GM18502 (cell line): ENCODE results near the gene DTX3.

Source experiments
- ATAC-seq: cut with Tn5 transposase; IDR thresholded peaks from one replicate; pipeline ENCODE4 v1.9.1; 2021; ENCODE audit warnings: mild to moderate bottlenecking; ENCODE audit not compliant: unreplicated experiment, poor library complexity

The DTX3 gene

DNA sequence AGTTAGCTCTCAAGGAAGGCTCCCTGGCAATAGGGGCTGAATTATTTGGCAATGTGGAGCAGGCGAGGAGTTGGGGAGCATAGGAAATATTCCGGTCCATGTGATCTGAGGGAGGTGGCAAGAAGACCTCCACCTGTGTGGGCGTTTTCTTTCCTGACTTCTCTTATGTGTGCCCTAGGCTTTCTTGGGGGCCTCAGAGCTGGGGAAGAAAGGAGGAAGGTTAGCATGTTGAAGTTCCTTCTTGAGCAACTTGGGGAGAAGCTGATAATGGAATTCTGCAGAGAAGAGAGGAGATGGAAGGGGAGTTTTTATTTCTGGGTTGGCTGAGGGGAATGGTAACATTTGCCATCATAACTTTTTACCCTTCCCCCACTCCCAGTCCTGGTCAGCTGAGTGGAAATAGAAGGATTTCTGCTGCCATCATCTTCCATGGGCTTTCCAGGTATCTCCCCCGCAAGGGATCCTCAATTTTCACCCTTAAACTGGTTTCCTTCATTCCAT is 1.2 kb downstream of the DTX3 start:
- ATAC-seq = no peak

DNA sequence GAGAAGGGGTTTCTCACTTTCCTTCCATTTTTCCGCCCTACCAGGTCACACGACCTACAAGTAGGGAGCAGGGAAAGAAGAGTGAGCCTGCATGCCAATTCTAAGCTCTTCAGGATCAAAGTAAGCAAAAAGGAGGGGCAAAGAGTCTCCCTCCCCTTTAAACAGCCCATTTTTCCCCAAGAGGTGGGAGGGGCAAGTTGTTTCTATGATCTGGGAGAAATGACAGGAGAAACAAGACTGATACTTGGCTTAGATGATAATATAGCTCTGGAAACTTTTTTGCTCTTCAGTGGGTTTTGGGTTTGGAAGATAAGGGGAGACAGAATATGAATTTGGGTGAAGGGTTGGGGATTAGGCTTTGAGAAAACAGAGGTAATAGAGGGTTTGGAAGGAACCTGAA is 1.8 kb downstream of the DTX3 start:
- no peak for ATAC-seq

DNA sequence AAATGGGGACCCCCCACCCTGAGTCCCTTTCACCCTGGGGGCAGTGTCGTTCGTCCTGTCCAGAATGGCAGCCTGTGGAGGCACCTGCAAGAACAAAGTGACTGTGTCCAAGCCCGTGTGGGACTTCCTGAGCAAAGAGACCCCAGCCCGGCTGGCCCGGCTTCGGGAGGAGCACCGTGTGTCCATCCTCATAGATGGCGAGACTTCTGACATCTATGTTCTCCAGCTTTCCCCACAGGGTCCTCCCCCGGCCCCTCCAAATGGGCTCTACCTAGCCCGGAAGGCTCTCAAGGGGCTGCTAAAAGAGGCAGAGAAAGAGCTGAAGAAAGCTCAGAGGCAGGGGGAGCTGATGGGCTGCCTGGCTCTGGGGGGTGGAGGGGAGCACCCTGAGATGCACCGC is 2.2 kb downstream of the DTX3 start:
- no peak for ATAC-seq

DNA sequence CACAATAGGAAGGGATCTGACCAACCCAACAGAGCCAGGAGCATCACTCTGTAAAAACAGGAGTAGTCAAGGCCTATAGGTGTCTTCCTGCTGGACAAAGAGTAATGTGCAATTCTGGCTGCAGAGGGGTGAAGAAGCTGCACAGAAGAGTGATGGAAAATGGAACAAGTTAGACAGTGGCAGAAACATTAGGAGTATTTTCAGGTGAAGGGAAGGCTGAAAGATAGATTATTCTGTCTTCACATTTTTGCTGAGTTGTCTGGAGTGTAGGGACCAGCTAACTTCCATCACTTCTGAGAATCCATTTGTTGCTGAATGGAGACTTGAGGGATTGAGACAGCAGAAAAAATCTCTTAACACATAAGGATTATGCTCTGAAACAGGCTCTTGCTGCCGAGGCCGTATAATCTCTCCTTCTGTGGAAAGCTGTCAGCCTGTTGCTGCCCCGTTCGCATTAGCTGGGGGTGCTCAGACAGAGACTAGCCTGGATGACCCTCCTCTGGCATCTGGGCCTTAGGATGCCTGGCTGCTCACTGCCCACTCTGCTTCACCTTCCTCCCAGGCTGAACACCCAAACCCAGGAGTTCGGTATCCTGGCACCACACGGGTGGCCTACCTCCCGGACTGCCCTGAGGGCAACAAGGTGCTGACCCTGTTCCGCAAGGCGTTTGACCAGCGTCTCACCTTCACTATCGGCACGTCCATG is 3.5 kb downstream of the DTX3 start:
- ATAC-seq = no peak

DNA sequence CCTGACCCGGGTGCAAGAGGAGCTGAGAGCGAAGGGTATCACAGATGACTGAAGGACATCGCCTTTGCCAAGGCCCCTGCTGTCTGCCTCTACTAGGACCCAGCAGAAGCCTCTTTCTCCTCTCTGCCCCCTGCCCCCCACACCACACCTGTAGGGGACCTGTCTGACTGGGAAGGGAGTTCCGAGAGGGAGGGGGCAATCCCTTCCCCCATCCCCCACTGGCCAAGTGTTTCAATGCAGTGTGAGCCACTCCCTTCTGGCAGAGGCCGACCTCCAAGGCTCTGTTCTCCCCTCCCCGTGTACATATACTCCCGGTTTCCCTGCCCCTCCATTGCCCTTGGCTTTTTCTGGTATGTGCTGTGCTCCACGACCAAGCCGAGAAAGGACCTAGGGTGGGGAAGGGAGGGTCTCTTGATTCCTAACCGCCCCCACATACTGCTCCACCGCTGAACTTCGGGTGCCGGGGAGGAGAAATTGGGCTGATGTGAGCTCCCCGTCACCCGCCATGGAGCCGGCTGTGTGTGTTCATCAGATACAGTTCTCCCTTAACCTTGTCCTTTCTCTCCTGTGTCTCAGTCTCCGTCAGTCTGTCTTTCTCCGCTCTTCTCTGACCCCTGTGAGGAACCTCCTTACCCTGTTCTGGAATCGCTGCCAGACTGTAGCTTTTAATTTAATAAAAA is 4.6 kb downstream of the DTX3 start:
- no peak for ATAC-seq

DNA sequence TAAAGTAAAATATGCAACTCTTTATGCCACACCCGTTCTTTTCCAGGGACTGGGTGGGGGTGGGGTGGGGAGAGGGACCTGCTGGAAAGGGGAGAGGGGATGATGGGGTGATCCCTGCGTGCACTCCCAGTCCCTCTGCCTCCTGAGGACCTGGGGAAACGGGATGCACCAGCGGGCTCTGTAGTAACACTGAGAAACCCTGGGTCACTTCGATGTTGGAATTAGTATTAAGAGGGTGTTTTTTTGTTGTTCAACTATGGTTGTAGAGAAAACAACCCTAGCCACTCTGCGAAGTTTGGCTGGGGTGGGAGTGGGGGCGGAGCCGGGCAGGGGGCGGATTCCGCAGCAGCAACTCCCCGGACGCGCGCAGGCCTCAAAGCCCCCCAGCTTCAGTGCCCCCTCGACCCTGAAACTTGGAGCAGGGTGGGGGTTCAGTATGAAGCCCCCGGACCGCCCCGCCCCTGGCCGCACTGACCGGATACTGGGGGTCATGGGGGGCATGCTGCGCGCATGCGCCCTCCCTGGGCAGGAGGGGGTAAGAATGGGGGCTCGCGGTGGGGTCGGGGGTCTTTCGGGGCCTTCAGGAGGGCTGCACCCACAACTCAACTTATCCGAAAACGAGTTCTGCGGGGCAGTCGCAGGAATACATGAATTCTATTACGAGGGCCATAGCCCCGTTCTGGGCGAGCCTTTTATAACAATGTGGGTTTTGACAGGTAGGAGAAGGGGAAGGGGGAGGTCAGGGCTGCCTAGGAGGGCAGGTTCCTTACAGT is 5.3 kb downstream of the DTX3 start:
- ATAC-seq = no peak

DNA sequence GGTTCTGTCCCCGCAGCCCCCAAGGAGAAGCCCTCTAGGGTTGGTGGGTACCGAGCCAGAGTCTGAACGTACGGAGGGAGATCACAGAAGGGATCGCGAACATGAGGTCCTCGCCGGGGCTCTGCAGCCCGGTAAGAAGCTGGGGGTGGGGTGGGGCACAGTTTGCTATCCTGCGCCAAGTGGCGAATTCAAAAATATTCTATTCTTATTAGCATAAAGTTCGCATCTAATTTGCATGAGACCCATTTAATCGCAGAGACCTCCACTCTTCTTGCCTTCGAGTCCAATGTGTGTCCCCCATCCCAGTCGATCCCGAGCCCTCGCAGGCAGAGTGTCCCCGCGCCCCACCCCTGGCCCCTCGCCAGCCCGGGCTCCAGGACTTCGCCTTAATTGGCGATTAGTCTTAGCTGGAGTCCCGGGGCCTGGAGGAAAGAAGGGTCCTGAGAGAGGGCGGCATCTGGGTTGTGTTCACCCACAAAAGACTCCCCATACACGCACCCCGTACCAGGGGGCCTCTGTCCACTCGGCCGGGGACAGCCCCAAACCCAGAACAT is 6.0 kb downstream of the DTX3 start:
- ATAC-seq = no peak

DNA sequence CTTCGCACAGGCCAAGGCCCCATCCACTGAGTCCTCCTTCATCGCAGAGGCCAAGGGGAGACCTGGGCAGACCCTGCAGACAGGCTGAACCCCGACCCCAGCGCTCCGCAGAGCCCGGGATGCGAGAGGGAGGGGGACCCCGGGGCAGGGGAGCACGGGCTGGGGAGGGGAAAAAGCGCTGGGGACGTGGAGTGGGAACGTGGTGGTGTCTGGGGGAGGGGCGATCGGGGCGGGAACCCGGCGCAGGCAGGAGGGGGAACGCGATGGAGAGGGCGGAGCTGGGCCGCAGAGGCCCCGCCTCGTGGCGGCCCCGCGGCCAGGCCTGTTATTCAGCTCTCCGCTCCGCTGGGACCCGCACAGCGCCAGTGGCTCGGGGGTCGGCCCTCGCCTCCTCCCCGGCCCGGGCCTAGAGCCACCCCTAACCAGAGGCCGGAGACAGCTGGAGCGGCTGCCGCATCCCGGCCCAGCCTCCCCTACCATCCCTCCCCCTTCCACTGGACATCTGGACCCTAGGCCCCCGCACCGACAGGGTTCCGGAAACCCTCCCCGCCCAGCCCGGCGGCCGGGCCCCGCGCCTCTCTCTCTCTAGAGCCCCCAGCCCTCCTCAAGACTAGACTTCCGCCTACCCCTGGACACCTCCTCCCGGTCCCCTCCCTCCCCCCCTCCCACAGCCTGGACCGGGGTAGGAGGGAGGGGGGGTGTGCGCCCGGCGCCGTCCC is 6.6 kb downstream of the DTX3 start, which contains the start of gene ARHGEF25:
Gene ARHGEF25, plus strand, starts transcription at position 328 of the 719 bp plus-strand sequence. CDS start 460 bp downstream, outside the sequence.
- ATAC-seq = peak; percentile 41

DNA sequence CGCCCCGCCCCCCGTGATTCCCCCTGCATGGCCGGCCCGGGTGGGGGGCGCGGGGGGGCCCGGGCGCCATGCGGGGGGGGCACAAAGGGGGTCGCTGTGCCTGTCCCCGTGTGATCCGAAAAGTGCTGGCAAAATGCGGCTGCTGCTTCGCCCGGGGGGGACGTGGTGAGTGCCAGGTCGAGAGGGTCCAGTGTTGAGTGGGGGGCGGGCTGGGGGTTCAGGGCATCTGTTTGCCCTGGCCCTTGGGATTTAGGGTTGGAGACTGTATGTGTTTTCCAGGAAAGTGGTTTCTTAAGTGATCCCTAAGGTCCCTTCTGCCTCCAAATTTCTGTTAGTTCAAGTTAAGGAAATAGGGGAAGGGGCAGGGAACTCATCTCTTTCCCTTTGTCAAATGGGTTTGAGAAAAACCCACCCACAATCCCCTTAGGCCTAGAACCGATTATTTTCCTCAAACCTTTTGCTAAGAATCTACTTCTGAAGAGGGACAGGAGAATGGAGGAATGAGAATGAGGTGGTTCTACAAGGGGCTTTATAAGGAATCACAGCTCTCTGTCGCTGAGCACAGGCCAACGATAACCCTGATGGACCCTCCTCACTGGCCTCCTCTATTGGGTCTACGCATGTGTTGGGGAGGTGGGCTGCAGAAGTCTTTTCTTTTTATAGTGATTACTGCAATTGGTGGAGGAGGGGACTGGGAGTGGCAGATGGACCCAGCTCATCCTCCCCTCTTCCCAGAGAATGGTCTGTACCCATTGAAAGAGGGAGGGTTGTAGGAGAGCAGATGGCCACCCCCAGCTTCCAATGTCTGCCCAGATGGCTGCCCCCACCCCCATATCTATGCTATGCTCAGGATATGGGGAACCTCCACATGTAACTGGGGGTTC is 7.4 kb downstream of the DTX3 start:
- ATAC-seq = no peak

DNA sequence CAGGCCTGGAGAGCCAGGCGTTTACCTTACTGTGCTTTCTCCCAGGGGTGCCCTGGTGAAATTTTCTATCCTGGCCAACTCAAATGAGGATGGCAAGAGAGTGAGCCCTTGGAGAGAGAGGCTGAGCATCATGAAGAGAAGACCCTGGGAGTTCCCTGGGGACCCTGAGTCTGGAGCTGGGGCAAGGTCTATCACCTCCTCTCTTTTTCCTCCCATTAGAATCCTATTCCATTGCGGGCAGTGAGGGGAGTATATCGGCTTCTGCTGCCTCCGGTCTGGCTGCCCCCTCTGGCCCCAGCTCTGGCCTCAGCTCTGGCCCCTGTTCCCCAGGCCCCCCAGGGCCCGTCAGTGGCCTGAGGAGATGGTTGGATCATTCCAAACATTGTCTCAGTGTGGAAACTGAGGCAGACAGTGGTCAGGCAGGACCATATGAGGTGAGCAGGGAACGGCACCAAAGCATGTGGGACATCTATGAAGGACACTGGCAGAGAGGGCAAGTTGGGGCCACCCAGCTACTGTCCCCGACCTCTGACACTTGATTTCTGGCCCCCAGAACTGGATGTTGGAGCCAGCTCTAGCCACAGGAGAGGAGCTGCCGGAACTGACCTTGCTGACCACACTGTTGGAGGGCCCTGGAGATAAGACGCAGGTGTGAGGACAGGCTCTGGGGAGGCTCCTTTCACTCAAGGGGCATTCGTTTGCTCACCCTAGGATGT is 8.2 kb downstream of the DTX3 start:
- no peak for ATAC-seq

DNA sequence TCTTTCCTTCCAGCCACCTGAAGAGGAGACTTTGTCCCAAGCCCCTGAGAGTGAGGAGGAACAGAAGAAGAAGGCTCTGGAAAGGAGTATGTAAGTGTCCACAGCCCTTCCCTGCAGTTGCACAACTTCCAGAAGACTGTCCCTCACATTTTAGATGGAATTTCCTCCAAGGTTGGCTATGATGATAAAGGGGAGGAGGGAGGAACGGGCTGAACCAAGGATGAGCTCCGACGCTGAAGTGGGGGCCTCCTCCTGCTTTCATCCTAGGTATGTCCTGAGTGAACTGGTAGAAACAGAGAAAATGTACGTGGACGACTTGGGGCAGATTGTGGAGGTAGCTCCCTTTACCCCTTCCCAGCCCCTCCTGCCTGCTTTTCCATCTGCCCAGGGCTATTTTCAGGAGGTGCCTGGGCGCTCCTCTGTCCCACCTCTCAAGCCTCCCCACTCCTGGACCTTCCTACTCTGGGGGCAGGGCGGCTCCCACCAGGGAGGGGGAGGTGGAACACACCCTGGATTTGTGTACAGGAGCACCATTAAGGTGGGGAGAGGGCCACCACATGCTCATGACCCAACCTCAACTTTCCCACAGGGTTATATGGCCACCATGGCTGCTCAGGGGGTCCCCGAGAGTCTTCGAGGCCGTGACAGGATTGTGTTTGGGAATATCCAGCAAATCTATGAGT is 8.9 kb downstream of the DTX3 start:
- ATAC-seq = no peak

DNA sequence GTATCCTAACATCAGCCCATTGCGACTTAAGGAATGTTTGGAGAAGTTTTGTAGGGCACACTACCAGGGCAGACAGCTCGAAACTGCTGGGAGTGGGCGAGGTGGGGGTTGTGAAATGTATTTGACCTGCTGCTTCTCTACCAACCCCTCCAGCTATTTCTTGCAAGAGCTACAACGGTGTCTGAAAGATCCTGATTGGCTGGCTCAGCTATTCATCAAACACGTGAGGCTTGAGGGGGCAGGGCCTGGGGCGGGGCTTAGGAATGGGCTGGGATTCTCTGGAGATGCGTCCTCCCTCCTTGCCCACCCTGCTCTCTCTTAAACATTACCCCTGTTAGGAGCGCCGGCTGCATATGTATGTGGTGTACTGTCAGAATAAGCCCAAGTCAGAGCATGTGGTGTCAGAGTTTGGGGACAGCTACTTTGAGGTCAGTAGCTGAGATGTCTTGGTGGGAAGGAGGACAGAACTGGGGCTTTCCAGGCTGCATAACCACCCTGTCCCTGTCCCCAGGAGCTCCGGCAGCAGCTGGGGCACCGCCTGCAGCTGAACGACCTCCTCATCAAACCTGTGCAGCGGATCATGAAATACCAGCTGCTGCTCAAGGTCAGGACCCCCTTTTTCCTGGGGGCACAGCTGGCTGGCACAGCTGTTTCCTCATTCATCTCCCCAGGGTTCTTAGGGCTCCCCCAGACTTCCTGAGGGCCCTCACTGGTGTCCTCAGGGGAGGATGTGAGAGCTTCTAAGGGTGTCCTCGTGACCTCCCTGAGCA is 9.7 kb downstream of the DTX3 start:
- ATAC-seq = peak; percentile 79

DNA sequence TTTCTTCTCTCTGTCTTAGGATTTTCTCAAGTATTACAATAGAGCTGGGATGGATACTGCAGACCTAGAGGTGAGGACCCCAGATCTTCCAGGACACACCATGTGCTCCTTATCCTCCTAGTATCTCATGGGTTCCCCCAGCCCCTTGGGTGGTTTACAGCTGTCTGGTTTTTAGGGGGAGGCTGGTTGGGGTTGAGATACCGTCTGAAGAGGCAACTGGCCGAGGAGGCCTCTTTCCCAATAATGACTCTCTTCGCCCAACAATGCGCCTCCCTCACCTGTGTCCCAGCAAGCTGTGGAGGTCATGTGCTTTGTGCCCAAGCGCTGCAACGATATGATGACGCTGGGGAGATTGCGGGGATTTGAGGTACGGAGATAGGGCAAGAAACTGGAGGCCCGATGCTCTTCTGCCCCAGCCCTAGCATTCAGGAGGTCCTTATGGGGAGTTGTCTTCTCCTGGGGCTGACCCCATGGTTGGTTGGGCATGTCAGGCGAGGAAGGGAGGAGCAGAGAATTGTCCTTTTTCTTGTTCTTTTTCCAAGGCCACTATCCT is 10.4 kb downstream of the DTX3 start:
- ATAC-seq = no peak

DNA sequence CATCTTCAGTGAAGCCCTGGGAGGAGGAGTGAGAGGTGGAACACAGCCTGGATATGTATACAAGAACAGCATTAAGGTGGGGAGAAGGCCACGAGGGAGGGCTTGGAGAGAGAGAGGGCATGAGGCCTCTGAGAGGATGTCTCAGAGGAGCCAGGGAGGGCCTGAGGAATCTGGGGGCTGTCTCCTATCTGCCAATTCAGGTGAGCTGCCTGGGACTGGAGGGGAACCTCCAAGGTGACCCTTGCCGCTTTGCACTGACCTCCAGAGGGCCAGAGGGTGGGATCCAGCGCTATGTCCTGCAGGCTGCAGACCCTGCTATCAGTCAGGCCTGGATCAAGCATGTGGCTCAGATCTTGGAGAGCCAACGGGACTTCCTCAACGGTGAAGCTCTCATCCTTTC is 11.0 kb downstream of the DTX3 start:
- ATAC-seq = no peak

DNA sequence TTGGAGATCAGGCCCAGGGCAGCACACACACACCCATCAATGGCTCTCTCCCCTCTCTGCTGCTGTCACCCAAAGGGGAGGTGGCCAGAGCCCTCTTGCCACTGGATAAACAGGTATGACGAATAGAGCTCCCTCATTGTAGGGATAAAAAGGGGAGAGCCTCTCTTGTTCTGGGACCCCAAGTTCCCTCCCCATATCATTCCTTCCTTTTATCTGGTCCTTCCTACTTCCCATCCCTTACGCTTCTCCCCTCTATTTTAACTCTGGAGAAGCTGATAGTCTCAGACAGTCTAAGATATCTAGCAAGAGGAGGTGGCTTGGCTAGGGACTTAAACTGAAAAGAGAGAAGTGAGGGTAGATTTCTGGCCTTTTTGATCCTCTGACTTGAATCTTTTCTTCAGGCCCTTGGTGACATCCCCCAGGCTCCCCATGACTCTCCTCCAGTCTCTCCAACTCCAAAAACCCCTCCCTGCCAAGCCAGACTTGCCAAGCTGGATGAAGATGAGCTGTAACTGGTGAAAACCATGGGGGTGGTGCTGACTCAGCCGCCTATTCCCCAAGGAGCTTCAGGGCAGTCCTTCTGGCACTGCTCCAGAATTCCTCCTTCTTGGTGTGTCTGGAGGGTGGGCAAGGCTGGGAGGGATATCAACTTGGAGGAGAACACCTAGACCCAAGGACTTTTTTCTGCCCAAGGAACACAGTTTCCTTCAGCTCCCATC is 11.9 kb downstream of the DTX3 start:
- ATAC-seq = no peak

DNA sequence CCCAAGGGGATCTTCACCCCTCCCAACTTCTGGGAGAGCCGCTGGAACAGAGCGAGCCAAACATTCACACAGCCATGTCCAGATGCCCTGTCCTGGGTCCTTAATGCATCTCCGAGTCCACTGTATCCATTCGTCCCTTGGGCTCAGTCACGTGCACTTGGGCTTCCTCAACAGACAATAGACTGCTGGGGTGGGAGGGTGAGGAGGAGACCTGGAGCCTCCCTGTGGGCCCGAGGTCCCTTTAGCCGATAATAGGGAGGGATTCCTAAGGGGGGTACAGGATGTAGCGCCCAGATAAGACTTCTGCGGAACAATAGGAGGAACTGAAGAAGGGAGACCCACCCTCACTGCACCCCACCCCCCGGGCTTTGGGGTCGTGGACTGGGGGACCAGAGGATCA is 13.3 kb downstream of the DTX3 start:
- no peak for ATAC-seq
